Measurements from ENCODE around the gene FBXO36.
"Not testable (repeated sequence)": the region's sequence is repeated elsewhere in the genome, so short reads cannot be mapped to it uniquely, and the experiment has no call there.

The FBXO36 gene

DNA sequence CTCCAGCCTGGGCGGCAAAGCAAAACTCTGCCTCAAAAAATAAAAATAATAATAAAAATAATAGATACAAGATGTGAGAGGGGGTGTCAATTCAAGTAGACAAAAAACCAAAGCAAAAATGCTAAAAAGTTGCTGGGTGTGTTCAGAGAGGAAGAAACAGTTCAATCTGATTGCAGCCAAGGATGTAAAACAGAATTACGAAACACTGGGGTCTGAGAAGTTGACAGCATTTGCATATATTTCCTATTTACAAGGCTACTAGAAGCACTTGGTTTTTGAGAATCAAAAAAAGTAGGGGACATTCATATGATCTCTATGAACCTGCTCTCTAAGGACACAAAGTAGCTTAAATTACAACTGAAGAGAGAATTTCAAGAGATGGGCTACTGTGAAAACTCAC, 8.1 kb upstream of the FBXO36 start:
- no peak for DNase-seq

DNA sequence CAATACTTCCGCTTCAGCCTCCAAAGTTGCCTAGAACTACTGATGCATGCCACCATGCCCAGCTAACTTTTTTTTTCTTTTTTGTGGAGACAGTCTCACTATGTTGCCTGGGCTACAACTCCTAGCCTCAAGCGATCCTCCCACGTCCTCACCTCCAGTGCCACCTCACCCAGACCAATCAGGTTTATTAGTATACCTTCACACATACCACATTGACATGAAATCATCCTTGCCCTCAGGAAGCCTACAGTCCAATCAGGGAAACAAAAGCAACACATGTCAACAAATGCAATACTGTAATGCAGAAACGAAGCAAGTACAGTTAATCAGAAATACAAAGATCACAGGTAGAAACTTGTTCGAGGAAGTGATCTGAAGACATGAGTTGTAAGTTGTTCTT, 4.5 kb upstream of the FBXO36 start:
- DNase-seq, result no peak

DNA sequence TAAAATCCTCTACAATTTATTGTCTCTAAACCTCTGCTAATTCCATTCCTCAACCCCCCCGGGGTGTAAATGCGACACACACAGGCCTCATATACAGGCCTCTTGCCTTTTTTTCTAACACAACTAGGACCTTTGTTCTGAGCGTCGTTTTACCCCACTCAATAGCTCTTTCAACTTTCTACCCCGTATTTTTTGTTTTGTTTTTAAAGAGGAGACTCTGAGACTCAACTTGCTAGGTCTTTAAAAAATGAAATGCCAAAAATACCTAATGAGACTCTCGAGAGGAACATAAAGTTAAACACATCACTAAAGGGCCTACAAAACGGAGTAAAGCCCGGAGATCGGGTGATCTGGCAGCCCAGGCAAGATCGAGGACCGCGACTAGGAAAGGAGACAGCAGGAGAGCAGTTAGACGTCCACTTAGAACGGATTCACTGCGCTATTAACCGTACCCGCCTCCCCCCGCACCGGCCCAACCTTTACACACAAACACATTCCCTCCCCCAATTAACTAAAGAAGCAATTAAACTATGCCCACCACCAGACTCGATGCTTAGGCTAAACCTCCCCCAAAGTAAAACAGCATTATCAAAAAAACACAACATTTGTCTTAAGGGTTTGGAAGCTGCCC, 2.2 kb upstream of the FBXO36 start:
- DNase-seq, result peak; percentile 22 to 25

DNA sequence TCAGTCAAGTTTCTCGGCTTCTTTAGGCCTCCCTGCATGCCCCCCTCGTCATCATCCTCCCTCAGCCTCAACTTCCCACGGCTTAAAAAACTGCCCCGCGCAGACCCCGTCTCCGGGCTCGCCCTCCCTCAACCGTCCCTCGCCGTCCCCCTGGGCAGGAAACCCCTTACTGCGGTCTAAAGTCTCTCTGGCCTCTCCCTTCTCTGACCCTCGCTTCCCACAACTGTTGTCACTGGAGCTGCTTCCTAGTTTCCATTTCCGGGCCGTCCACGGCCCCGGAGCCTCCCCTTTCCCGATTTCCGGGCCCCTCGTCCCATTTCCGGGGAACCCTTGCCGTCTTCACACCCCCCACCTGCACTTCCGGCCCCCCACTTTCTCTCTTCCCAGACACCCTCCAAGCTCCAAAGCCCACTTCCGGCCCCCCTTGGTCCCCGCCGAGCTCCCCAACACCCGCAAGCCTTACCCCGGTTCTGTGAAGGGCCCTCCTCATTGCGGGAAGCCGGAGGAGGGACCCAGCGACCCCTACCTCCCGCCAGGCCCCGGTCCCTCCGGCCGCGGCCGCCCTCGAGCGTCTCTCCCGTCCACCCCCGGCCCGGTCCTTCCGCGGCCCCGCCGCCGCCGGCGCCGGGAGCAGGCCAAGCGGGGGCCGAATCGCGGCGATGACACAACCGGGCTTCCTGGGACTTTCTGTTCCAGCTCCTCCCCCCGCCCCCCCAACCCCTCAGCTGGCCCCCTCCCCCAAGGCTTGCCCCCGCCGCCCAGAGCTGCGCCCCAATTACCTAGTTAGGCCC, 1.0 kb upstream of the FBXO36 start:
- peak; percentile 69 to 76 for DNase-seq

DNA sequence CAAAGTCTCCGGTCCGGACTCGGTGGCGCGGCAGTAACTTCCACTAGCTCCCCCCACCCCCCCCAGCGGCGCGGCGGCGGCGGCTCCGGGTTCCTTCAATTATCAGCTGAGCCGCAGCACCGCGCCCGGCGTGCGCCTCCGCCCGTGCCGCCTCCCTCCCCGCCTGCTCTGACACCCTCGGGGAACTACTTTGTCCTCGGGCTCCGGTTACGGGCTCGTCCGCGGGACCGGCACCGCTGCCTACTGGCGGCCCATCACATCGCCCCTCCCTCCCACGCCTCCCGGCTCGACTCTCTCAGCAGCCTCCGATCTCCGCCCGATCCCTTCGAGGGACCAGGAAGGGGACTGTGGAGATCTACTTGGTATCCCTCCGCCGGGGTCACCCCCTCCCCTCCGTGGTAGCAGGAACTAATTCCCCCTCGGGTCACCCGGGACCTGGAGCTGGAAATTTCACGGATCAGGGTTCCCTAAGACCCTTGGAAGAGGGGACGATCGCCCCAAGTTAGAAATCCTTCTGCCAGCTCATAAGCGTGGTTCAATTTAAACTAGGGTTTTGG, 333 bp upstream of the FBXO36 start, which contains the start of gene TRIP12:
TRIP12 (minus strand) TSS at position 118 of the 557 bp plus-strand sequence. CDS start 41,930 bp downstream, outside the sequence.
- DNase-seq, result peak; percentile 86 to 89

DNA sequence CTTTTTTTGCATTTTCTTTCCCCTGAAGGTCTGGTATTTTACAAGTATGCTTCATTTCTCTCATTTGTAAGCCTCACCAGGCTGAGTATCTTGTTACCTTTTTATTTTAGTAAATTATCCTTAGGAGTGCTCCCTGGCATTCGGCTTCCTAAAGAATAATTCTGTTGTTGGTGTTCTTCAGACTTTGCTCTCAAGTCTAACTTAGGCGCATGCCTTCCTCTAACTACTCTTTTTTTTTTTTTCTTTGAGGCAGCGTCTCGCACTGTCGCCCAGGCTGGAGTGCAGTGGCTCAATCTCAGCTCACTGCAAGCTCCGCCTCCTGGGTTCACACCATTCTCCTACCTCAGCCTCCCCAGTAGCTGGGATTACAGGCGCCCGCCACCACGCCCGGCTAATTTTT, 2.2 kb downstream of the FBXO36 start:
- not testable (repeated sequence) for DNase-seq

DNA sequence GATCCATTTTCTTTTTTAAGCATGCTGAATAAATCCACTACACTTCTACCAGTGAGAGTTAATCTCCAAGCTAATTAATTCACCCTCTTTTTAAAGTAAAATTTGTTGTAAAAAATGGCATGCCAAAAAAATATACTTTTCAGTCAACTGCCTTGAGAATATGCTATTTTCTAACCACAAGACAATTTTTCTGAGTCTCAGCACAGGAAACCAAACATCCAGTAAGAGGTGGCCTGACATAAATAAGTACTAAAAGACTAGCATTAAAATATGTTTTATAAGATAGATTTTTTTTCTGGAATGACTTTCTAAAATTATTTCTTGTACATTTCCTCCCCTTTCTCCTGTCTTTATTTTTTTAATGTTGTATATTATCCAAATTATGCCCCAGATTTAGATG, 2.9 kb downstream of the FBXO36 start:
- DNase-seq, result no peak

DNA sequence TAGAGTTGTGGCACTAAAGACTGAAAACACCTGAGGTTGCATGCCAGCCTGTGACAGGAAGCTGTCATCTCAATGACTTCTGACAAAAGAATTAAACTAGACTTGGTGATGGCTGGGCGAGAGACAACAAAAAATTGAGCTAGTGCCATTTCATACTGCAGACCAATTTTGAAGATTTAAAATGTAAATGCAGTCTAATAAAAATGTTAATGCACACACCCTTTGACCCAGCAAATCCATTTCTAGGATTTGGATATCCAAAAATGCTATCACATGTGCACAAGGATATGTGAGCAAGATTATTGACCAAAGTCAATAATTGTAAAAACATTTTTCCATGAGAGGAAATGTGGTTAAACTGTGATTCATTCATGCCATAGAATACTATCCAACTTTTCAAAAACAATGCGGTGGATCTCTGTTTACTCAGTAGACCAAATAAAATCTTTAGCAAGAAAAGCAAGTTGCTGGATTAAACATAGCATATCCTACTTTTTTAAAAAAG, 5.6 kb downstream of the FBXO36 start:
- no peak for DNase-seq

DNA sequence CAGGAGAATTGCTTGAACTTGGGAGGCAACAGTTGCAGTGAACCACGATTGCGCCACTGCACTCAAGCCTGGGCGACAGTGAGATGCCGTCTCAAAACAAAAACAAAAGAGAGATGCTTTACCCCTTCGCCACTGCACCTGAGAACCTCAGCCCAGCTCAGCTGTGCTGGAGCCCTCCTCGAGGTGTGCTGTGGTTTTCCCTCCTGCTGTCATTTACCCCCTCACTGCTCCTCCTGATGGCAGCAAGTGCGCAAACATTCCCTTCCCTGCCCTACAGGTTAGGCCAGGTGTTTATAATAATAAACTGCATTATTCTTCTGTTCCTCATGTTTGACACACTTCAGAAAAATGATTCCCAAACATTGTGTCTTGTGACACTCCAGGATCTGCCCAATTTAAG, 8.4 kb downstream of the FBXO36 start:
- no peak for DNase-seq

DNA sequence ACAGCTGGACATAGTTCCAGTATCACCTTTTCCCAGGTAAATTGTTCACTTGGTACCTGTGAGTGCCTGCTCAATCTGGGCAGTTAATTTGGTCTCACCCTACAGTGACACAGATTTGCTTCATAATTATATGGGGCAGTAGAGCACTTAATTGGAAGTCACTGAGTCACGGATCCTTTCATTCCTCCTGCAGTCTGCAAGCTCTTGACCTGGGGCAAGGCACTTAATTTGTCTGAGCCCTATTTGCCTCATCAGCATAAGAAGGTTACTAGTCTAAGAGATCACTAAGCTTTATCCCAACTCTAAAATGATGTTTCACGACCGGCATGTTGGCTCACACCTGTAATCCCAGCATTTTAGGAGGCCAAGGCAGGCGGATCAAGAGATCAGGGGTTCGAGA, 8.9 kb downstream of the FBXO36 start:
- no peak for DNase-seq

DNA sequence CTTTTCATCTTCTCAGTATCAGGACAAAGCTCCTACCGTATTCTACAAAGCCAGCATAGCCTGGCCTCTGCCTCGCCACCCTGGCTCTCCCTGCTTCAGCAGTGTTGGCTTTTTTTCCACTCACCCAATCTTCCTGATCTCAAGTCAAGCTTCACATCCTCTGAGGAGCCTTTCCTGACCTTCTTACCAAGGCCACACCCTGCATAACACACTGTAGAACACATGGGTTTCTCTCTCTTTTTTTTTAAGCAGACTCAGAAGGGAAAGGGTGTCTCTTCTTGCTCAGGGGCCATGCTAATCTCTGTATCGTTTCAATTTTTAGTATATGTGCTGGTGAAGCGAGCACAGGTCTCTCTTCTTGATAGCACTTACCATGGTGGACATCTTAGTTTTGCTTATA, 15.2 kb downstream of the FBXO36 start:
- DNase-seq, result no peak

DNA sequence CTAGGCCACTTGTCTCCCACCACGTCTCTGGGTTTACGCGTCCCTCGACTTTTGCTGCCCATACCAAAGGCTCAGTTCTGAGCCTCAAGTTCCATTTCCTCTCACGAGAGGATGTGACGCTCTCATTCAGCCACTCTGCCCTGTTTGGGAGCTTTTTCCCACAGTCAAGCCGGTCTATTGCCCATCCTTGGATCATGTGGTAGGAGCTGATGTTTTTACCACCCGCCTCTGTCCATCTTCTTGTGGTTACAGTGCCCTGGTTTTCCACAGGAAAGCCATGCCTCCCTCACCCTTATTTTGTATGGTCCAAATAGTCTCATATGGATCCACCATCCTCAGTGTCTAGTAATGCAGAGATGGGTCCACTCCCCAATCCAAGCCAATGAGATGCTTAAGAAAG, 20.4 kb downstream of the FBXO36 start:
- no peak for DNase-seq

DNA sequence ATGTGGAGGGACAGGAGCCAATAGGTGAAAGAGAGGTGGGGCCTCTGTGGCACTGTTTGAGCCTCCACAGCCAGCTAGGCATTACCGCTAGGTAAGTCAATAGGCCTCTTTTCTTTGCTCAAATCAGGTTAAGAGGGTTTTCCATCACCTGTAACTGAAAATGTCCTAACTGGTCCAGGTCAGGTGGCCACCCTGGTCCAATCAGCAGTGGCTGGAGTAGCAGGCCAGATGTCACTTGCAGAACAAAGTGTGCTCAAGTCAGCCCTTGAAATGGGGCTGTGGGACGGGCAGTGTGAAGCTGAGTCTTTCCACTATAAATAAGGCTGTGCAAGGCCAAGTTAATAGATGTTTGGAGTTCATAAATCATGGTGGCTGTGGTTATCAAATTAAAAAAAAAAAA, 20.9 kb downstream of the FBXO36 start:
- no peak for DNase-seq

DNA sequence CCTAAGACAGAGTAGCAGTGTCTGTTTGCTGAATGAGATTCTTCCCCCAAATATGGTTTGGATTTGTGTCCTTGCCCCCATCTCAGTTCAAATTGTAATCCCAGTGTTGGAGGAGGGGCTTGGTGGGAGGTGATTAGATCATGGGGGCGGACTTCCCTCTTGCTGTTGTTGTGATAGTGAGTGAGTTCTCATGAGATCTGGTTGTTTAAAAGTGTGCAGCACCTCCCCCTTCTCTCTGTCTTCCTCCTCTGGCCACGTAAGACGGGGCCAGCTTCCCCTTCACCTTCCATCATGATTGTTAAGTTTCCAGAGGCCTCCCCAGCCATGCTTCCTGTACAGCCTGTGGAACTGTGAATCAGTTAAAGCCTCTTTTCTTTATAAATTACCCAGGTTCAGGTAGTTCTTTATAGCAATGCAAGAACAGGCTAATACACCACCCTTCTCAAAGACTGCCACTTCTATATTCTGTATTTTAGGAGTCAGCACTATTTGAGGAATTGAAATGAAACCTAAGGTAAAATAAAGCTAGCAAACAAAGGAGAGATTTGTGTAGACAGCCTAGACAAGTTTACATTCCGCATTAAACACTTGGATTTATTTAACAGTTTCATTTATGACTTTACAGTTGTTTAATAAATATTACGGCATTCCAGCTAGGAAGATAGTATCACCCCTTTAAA, 21.6 kb downstream of the FBXO36 start:
- DNase-seq, result no peak

DNA sequence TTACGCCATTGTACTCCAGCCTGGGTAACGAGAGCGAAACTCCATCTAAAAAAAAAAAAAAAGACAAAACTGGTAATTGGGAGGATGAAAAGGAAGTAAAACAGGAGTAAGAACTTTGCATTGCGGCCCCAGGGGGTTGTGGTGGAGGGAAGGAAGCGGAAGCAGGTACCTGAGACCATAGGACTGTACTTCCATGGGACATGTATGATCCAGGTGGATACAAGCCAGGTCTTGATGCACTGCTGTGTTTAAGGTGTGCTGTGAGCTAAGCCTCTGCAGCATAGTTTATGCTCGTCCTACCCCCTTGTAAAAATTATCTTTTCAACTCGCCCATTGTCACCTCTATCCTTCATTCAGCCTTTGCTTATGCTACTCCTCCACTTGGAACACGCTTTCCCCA, 23.7 kb downstream of the FBXO36 start:
- no peak for DNase-seq

DNA sequence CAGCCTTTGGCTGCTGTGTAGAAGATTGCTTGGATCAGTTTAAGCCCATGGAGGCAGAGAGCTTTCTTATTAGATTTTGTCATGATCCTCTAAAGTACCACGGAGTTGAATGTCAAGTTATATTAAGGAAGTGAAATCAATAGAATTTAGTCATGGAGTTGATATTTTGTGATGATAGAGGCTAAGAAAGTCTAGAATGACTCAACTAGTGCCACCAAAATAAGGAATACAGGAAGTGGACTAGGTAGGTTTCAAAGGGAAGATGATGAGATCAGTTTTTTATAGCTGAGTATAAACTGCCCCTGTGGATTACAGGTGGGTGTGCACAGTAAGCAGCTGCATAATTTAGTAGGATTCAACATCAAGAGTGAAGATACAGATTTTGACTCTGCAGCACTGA, 25.2 kb downstream of the FBXO36 start:
- no peak for DNase-seq

DNA sequence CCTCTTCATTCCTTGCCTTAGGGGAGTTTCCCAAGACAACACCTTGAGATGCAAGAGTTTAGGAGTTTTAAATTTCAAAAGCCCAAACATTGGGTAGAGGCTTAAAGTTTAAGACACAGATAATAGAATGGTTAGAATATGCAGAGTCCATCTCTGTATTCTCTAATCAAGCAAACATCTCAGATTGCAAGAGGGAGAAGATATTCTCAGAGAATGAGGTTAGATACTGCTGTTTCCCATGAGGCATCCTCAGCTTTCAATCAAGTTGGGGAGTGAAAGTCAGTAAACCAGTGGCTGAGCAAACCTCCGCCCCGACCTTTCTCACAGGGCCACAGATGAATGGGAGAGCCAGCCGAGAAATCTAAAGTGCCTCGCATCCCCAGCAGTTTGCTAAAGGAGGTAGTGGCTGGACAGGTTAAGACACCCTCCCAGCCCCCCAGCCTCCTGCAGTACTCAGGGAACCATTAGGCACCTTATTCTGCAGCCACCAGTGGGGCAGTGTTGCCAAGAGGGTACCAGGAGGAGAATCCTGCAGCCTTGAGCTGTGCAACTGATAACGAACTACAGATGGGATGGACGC, 30.0 kb downstream of the FBXO36 start:
- DNase-seq, result no peak

DNA sequence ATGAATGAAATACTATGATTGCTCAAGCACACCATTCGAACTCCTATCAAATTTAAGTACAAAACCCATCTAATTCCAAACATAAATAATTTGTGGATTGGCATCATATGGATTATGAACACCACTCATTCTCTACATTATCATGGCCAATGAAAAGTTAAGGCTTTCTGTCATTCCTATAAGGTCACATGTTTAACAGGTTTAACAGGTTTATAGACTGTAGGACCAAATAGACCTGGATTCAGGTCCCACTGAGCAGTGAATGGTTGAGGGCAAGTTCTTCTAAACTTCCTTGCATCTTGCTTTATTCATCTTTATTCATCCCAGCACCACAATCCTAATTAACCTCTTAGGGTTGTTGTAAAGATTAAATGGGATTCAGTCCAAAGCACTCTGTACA, 33.4 kb downstream of the FBXO36 start:
- DNase-seq, result no peak

DNA sequence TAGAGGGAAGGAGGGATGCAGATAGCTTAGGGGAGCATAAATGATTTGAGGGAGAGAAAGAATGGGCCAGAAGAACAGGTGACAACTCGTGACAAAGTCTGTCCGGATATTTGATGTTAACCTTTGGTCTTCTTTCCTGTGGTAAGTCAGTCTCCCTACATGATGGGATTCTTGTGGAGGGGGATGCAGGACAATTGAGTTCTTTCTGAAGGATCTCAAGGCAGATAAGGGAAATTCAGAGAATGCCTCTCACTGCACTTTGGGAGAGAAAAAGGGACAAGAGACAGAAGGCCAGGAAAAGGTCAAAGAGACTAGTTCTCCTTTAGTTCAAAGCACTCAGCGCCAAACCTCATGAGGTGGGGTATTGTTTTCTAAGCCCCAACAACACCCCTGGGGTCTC, 34.2 kb downstream of the FBXO36 start:
- no peak for DNase-seq

DNA sequence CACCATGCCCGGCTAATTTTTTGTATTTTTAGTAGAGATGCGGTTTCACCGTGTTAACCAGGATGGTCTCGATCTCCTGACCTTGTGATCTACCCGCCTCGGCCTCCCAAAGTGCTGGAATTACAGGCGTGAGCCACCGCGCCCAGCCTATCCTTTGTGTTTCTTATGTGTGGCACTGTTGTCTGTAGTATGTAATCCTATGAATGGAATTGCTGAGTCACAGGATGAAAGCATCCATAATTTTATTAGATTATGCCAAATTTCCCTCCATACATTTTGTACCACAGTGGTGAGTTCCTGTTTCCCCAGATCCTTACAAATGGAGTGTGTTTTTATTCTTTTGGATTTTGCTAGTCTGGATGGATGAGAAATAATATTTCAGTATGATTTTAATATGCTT, 41.3 kb downstream of the FBXO36 start:
- not testable (repeated sequence) for DNase-seq

DNA sequence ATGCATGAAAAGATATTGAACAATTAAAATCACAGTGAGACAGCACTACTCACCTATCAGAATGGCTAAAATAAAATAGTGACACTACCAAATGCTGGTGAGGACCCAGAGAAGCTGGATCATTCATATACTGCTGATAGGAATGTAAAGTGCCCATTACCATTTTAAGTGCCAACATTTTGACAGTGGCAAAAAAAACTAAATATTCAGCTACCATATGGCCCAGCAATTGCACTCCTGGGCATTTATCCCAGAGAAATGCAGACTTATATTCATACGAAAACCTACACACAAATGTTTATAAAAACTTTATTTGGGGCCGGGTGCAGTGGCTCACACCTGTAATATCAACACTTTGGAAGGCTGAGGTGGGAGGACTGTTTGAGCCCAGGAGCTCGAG, 47.6 kb downstream of the FBXO36 start:
- DNase-seq, result no peak

DNA sequence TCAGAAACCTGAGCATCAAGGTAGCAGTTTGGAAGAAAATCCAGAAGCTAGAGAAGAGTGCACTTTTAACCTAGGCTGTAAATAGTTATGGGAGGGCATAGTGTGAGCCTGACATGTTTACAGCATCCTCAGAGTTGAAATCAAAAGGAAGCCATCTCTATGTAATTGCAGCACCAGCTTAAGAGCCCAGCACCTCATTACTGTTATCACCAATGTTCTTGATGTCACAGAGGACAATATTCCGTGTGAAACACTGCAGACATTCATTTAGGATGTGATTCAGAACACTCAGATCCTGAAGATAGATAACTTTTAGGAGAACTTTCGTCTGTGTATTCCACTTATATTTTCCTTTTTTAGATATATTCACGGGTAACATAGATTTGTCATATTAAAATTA, 48.1 kb downstream of the FBXO36 start:
- no peak for DNase-seq

DNA sequence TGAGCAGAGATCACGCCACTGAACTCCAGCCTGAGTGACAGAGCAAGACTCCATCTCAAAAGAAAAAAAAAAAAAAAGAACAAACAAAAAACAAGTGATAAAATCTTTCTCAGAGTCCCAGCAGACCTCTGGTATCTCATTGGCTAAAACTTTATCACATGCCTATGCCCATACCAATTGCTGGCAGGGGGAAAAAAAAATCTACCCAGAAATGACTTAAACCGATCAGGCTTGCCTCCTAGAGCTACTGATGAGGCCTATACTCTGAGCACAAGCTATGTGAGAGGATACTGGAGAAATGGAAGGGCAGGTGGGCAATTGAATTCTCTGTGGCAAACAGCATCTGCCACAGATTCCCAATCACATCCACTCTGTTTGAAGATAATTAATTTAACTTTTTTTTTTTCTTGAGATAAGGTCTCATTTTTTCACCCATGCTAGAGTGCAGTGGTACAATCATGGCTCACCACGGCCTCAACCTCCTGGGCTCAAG, 49.0 kb downstream of the FBXO36 start:
- no peak for DNase-seq
